ENCODE measurements around the gene ANKRD12.

GRCh38 chr18:9087144-9087543 is 49.4 kb upstream of the ANKRD12 start:
- no peak for TF ChIP-seq POLR2A (IDR thresholded peaks at IDR 0.05)
- TF ChIP-seq, protein P1, sequence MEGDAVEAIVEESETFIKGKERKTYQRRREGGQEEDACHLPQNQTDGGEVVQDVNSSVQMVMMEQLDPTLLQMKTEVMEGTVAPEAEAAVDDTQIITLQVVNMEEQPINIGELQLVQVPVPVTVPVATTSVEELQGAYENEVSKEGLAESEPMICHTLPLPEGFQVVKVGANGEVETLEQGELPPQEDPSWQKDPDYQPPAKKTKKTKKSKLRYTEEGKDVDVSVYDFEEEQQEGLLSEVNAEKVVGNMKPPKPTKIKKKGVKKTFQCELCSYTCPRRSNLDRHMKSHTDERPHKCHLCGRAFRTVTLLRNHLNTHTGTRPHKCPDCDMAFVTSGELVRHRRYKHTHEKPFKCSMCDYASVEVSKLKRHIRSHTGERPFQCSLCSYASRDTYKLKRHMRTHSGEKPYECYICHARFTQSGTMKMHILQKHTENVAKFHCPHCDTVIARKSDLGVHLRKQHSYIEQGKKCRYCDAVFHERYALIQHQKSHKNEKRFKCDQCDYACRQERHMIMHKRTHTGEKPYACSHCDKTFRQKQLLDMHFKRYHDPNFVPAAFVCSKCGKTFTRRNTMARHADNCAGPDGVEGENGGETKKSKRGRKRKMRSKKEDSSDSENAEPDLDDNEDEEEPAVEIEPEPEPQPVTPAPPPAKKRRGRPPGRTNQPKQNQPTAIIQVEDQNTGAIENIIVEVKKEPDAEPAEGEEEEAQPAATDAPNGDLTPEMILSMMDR (IDR thresholded peaks at IDR 0.05) = no peak

All from esophagus squamous epithelium (tissue), 4 donors.